Mucosa of rectum (tissue), 2 donors: Measurements from ENCODE around the gene HBG2.

Experiments used
- H3K27ac ChIP-seq, 2 donors: one replicate each; pipeline ENCODE4 v1.7.0; 2013; ENCODE audit warnings: inconsistent platforms in 2 of 2, low read depth in 2 of 2, low read length in 2 of 2
- H3K27me3 ChIP-seq, 2 donors: one replicate each; pipeline ENCODE4 v1.7.0; 2013; ENCODE audit warnings: low read length in 2 of 2; ENCODE audit not compliant: control insufficient read depth in 2 of 2, insufficient read depth in 2 of 2
- H3K36me3 ChIP-seq, 2 donors: one replicate each; pipeline ENCODE4 v1.7.0; 2013; ENCODE audit warnings: low read length in 2 of 2; ENCODE audit not compliant: control insufficient read depth in 2 of 2, insufficient read depth in 2 of 2
- H3K4me1 ChIP-seq, 2 donors: one replicate each; pipeline ENCODE4 v1.7.0; 2013; ENCODE audit warnings: low read length in 2 of 2, mild to moderate bottlenecking in 1 of 2; ENCODE audit not compliant: control insufficient read depth in 2 of 2, insufficient read depth in 2 of 2
- H3K4me3 ChIP-seq, 2 donors: one replicate each; pipeline ENCODE4 v1.7.0; 2013; ENCODE audit warnings: low read length in 2 of 2
- H3K9ac ChIP-seq, 2 donors: one replicate each; pipeline ENCODE4 v1.7.0; 2013; ENCODE audit warnings: low read length in 2 of 2, low read depth in 1 of 2, mild to moderate bottlenecking in 1 of 2
- H3K9me3 ChIP-seq, 2 donors: one replicate each; pipeline ENCODE4 v1.7.0; 2013; ENCODE audit warnings: low read length in 2 of 2; ENCODE audit not compliant: control insufficient read depth in 2 of 2
- donor health status: healthy.
- donor health status: Normal muscosa, but diverticular disease.

HBG2 gene

GRCh38 chr11:5232176-5232575, 22.4 kb downstream of the HBG2 start:
- Histone ChIP-seq H3K27ac (no peak overlapping the region), H3K9ac (no peak overlapping the region), H3K4me3 (no peak overlapping the region), H3K9me3 (no peaks in the 10 kb centered on the region), H3K36me3 (no peaks in the 10 kb centered on the region), H3K27me3 (no peaks in the 10 kb centered on the region), H3K4me1 (no peaks in the 10 kb centered on the region)

GRCh38 chr11:5231111-5231510, 23.5 kb downstream of the HBG2 start:
- no peaks in the 10 kb centered on the region for H3K27me3 ChIP-seq
- H3K9ac ChIP-seq = no peak overlapping the region
- H3K9me3 ChIP-seq = no peaks in the 10 kb centered on the region
- H3K27ac ChIP-seq = no peak overlapping the region
- H3K36me3 ChIP-seq = no peaks in the 10 kb centered on the region
- H3K4me3 ChIP-seq = no peak overlapping the region
- H3K4me1 ChIP-seq = no peaks in the 10 kb centered on the region

DNA sequence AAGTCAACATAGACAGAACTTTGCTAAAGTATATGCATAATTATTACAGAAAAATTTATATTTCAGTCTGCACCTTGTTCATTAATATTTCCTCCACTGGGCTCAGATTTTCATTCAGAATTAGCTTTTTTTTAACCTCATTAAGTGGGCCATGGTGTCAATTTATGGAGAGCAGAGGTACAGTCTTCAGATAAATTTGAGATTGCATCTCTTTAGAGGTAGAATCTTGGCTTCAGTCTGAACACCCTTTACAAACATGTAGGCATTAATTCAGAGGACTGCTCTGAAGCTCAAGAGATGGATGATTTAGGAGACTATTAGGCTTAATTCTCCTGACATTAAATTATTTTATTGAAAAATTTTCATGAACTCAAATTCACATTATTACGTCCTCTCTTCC, 24.3 kb downstream of the HBG2 start:
- no peak overlapping the region for H3K9ac ChIP-seq
- H3K27me3 ChIP-seq = no peaks in the 10 kb centered on the region
- no peaks in the 10 kb centered on the region for H3K36me3 ChIP-seq
- no peak overlapping the region for H3K4me3 ChIP-seq
- H3K9me3 ChIP-seq = no peaks in the 10 kb centered on the region
- no peaks in the 10 kb centered on the region for H3K4me1 ChIP-seq
- no peak overlapping the region for H3K27ac ChIP-seq

DNA sequence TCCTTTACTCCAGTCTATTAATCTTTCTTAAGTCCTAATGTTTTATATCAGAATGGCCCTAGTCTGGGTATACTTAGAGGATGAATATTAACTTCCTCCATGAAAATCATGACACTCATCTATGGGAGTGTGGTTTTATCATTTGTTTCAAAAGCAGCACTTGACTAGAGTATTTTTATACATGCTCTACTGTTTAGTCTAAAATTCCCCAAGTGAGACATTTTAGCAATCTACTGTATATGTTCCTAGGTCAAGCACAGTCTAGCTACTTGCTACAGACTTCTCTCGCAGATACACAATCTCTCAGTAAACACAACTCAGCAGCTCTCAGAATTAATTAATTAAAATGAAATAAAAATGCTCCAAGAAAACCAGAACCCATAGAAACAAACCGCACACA, 24.8 kb downstream of the HBG2 start:
- H3K4me3 ChIP-seq = no peak overlapping the region
- no peaks in the 10 kb centered on the region for H3K4me1 ChIP-seq
- no peak overlapping the region for H3K9ac ChIP-seq
- no peak overlapping the region for H3K27ac ChIP-seq
- H3K9me3 ChIP-seq = no peaks in the 10 kb centered on the region
- no peaks in the 10 kb centered on the region for H3K27me3 ChIP-seq
- H3K36me3 ChIP-seq = no peaks in the 10 kb centered on the region

GRCh38 chr11:5229356-5229755, 25.2 kb downstream of the HBG2 start:
- Histone ChIP-seq H3K4me3 (no peak overlapping the region), H3K9me3 (no peaks in the 10 kb centered on the region), H3K27ac (no peak overlapping the region), H3K9ac (no peak overlapping the region), H3K27me3 (no peaks in the 10 kb centered on the region), H3K36me3 (no peaks in the 10 kb centered on the region), H3K4me1 (no peaks in the 10 kb centered on the region)

DNA sequence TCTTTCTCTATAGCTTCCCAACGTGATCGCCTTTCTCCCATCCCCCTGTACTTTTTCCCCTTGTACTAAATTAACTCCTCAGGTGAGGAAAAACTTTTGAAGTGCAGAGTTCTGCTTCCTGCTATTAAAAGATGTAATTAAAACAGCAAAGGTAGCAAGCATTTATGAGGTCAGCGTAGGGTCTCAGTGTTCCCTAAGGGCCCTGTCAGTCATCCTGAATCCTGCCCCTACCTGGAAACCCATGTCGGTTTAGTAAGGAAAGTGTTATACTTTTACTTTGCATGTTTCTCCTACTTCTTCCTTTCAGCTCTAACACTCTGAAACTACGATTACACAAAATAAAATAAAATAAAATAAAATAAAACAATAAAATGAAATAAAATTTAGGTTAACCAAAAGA, 26.5 kb downstream of the HBG2 start:
- Histone ChIP-seq H3K9me3 (no peaks in the 10 kb centered on the region), H3K9ac (no peak overlapping the region), H3K4me3 (no peak overlapping the region), H3K27me3 (no peaks in the 10 kb centered on the region), H3K36me3 (no peaks in the 10 kb centered on the region), H3K4me1 (no peaks in the 10 kb centered on the region), H3K27ac (no peak overlapping the region)

DNA sequence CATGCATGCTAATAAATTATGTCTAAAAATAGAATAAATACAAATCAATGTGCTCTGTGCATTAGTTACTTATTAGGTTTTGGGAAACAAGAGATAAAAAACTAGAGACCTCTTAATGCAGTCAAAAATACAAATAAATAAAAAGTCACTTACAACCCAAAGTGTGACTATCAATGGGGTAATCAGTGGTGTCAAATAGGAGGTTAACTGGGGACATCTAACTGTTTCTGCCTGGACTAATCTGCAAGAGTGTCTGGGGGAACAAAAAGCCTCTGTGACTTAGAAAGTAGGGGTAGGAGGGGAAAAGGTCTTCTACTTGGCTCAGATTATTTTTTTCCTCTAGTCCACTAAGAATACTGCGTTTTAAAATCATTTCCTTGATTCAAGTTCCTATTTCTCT, 26.9 kb downstream of the HBG2 start:
- no peaks in the 10 kb centered on the region for H3K27me3 ChIP-seq
- no peak overlapping the region for H3K27ac ChIP-seq
- no peaks in the 10 kb centered on the region for H3K36me3 ChIP-seq
- H3K9ac ChIP-seq = no peak overlapping the region
- H3K4me1 ChIP-seq = no peaks in the 10 kb centered on the region
- no peak overlapping the region for H3K4me3 ChIP-seq
- no peaks in the 10 kb centered on the region for H3K9me3 ChIP-seq

DNA sequence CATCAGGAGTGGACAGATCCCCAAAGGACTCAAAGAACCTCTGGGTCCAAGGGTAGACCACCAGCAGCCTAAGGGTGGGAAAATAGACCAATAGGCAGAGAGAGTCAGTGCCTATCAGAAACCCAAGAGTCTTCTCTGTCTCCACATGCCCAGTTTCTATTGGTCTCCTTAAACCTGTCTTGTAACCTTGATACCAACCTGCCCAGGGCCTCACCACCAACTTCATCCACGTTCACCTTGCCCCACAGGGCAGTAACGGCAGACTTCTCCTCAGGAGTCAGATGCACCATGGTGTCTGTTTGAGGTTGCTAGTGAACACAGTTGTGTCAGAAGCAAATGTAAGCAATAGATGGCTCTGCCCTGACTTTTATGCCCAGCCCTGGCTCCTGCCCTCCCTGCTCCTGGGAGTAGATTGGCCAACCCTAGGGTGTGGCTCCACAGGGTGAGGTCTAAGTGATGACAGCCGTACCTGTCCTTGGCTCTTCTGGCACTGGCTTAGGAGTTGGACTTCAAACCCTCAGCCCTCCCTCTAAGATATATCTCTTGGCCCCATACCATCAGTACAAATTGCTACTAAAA, 27.8 kb downstream of the HBG2 start, which contains the start of gene HBB:
TSS of gene HBB (minus strand) at position 340 of the 579 bp plus-strand sequence. CDS start at position 290, 50 bp downstream.
- H3K4me1 ChIP-seq = no peaks in the 10 kb centered on the region
- no peaks in the 10 kb centered on the region for H3K9me3 ChIP-seq
- no peak within 1 kb of the TSS for H3K27ac ChIP-seq
- H3K4me3 ChIP-seq = no peak within 1 kb of the TSS
- no peaks in the 10 kb centered on the region for H3K36me3 ChIP-seq
- no peak within 1 kb of the TSS for H3K9ac ChIP-seq
- no peaks in the 10 kb centered on the region for H3K27me3 ChIP-seq

GRCh38 chr11:5225480-5225871, 29.1 kb downstream of the HBG2 start:
- H3K27me3 ChIP-seq = no peaks in the 10 kb centered on the region
- H3K9me3 ChIP-seq = no peaks in the 10 kb centered on the region
- H3K4me3 ChIP-seq = no peak overlapping the region
- H3K4me1 ChIP-seq = no peaks in the 10 kb centered on the region
- H3K27ac ChIP-seq = no peak overlapping the region
- H3K36me3 ChIP-seq = no peaks in the 10 kb centered on the region
- H3K9ac ChIP-seq = no peak overlapping the region

GRCh38 chr11:5224538-5225479, 29.8 kb downstream of the HBG2 start:
- H3K4me1 ChIP-seq = no peaks in the 10 kb centered on the region
- no peaks in the 10 kb centered on the region for H3K36me3 ChIP-seq
- no peaks in the 10 kb centered on the region for H3K27me3 ChIP-seq
- H3K27ac ChIP-seq = no peak overlapping the region
- H3K9ac ChIP-seq = no peak overlapping the region
- no peaks in the 10 kb centered on the region for H3K9me3 ChIP-seq
- H3K4me3 ChIP-seq = no peak overlapping the region
